ENCODE data around the gene PSAPL1.

DNA sequence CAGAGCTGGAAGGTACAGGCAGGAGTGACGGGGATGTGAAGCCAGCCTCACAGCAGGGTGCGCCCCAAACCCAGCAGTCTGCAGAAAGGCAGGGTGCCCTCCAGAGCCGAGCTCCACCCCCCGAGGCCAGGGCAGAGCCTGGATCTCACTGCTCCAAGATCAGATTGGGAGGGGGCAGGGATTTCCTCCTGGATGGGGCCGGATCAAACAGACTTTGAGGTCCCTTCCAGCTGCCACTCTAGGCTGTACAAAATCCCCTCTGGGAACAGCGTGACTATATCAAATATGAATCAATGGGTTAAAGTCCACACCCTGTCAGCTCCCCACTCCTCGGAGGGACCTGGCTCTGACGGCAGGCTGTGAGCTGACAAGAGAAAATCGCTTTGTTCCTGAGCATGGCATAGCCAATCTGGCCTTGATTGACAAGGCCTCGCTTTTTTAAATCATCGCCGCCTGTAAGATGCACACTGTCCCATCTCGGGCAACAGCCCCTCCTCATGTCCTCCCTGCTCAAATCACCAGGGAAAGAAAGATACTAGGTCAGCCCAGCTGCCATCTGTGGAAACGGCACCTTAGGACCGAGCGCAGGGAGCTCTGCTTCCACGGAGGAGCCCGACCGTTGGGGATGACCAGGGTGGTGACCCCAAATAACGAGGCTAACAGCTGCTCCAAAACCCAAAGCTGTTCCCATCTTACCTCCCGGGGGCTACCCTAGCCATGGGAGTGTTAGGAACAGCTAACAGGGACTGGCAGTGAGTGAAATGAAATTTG, 39.9 kb downstream of the PSAPL1 start:
- TF ChIP-seq, protein P1, sequence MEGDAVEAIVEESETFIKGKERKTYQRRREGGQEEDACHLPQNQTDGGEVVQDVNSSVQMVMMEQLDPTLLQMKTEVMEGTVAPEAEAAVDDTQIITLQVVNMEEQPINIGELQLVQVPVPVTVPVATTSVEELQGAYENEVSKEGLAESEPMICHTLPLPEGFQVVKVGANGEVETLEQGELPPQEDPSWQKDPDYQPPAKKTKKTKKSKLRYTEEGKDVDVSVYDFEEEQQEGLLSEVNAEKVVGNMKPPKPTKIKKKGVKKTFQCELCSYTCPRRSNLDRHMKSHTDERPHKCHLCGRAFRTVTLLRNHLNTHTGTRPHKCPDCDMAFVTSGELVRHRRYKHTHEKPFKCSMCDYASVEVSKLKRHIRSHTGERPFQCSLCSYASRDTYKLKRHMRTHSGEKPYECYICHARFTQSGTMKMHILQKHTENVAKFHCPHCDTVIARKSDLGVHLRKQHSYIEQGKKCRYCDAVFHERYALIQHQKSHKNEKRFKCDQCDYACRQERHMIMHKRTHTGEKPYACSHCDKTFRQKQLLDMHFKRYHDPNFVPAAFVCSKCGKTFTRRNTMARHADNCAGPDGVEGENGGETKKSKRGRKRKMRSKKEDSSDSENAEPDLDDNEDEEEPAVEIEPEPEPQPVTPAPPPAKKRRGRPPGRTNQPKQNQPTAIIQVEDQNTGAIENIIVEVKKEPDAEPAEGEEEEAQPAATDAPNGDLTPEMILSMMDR (IDR thresholded peaks at IDR 0.05): no peak
- no peak for TF ChIP-seq POLR2AphosphoS5 (IDR thresholded peaks at IDR 0.05)
